ENCODE measurements around the gene NINL.

Gene NINL

DNA sequence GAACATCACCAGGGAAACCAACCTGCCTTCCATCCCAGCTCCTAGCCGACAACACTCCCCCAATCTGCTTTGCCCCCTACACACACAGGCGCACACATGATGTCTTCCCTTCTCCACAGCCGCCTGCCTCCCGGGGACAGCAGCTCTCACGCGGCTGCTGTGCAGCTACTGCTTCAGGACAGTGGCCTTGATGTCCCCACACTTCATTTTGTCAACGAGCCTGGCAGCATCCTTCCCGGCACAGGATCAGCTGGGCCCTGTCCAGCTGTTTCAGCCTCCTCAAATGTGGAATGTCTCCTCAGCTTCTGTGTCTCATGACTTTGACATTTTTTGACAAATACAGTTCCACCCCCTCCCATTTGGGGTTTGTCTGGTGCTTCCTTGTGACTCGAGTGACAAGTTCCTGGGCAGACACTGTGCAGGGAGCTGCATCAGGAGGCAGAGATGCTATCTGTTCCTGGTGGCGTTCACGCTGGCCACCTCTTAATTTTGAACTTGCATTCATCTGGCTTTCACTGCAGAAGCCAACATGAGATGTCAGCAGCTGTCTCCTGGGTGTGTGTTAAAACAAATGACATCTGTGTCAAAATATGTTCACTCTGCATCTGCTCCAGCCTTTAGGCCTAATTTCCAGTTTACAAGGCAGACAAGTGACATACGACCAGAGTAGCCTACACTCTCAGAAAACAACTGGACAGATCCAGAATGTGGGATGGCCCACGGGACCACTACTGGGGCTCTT, 120.7 kb downstream of the NINL start:
- no peak for DNase-seq (ENCODE audit: low read depth)
- H3K4me3 ChIP-seq (ENCODE audit: low read depth, low read length), result no peak overlapping the region
- TF ChIP-seq, protein P1, sequence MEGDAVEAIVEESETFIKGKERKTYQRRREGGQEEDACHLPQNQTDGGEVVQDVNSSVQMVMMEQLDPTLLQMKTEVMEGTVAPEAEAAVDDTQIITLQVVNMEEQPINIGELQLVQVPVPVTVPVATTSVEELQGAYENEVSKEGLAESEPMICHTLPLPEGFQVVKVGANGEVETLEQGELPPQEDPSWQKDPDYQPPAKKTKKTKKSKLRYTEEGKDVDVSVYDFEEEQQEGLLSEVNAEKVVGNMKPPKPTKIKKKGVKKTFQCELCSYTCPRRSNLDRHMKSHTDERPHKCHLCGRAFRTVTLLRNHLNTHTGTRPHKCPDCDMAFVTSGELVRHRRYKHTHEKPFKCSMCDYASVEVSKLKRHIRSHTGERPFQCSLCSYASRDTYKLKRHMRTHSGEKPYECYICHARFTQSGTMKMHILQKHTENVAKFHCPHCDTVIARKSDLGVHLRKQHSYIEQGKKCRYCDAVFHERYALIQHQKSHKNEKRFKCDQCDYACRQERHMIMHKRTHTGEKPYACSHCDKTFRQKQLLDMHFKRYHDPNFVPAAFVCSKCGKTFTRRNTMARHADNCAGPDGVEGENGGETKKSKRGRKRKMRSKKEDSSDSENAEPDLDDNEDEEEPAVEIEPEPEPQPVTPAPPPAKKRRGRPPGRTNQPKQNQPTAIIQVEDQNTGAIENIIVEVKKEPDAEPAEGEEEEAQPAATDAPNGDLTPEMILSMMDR (conservative IDR thresholded peaks at IDR 0.05; ENCODE audit: low read depth, low read length), result no peak

DNA sequence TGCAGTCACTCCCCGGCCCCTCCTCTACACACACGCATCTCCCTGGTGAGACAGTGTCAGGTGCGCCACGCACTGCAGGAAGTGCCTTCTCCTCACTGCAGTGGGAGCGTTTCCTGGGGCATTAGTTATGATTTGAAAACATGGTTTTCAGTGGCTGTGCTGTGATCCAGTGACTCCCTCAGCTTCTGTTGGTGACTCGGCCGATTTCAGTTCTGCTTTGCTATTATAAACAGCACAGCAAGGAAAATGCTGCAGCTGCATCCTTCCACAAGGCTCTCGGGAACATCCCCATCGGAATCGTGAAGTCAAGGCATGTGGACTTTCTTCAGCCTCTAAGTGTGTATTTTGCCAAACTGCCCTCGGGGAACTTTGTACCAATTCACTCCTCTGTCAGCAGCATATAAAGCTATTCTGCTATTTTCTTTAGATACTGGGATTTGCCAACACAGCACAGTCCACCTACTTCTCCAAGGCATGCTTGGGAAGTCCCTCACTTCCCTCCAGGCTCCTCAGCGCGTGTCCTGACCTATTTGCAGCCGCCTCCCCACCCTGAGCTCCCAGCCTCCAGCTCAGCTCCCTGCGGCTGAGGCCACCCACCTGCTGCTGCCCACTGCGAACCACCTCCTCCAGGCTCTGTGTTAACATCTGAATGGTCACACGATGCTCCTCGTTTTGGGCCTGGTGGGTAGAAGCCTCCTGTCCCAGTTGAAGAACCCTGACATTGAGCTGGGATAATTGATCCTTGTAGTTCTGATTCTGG, 123.4 kb downstream of the NINL start:
- no peak for DNase-seq (ENCODE audit: low read depth)
- no peak overlapping the region for H3K4me3 ChIP-seq (ENCODE audit: low read depth, low read length)
- TF ChIP-seq, protein P1 (conservative IDR thresholded peaks at IDR 0.05; ENCODE audit: low read depth, low read length), result no peak

DNA sequence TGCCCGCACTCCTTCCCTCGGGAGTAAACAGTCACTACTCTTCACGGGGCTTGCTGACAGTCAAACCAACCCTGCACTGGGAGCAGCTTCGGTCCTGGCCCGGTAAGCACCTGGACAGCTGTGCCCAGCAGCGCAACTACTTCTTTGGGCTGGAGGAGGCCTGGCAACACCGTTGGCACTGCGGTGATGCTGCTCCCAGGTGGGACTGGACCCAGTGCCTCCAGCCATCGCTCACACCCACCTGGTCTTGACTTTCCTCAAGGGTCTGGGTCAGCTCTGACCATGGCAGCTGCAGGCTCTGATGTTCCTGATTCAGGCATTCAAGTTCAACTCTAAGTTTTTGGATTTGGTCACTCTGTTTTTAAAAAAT, 124.1 kb downstream of the NINL start:
- DNase-seq (ENCODE audit: low read depth), result no peak
- TF ChIP-seq, protein P1 (conservative IDR thresholded peaks at IDR 0.05; ENCODE audit: low read depth, low read length), result no peak
- H3K4me3 ChIP-seq (ENCODE audit: low read depth, low read length), result no peak overlapping the region

DNA sequence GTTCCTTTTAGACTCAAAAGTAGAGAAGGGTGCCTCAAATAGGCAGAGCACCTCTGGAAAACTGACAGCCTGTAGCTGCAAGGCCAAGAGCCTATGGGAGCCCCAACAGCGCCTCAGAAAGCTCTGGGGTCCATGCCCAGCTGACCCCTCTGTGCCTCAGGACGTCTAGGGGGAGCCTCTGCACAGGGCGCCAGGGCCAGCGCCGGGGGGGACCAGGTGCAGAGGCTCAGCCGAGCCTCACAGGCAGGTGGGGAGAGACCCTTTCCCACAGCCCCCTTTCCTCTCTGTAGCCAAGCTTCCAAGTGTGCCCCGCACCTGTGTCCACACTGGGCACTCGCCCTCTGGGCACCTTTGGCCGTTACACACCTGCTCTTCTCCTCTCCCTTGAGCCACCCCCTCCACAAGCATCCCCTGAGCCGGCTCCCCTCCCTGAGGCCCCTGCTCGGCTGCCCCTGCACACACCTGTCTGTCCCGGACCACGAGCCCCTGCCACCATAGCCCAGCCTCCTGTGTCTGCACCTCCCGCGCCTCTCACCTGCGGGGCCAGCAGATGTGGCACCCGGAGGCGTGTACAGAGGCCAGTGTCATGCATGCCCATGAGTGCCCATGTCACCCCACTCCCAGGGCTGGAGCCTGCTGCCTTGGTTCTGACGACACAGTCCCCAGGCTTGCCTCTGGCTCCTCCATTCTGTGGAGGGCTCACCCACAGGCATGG, 124.6 kb downstream of the NINL start:
- DNase-seq (ENCODE audit: low read depth), result no peak
- H3K4me3 ChIP-seq (ENCODE audit: low read depth, low read length), result no peak overlapping the region
- TF ChIP-seq, protein P1 (conservative IDR thresholded peaks at IDR 0.05; ENCODE audit: low read depth, low read length), result no peak

DNA sequence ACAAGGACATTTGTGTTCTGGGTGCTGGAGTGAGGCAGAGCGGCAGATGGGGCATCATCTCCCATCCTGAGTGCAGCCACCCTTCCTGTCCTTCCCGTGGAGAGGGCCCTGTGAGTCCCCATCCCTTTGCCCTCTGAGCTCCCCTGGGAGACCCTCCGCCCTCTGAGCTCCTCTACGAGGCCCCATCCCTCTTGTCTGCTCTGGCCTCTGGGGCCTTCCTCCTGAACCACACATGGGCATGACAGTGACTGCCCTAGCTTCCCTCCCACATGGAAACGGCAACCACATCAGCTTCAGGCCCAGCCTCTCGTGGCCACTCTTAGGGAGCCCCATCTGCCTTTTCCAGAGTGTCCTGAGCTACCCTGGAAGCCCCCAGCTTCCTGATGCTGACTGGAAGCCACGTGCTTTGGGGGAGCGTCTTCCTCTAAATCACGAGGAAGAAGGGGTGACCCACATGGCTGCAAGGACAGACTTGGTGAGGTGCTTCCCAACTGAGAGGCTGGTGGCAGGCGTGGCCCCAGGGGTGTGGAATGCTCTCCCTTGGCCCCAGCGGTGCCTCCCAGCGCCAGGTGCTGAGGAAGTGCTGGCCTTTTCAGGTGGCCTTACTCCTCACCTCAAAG, 125.3 kb downstream of the NINL start:
- no peak overlapping the region for H3K4me3 ChIP-seq (ENCODE audit: low read depth, low read length)
- no peak for DNase-seq (ENCODE audit: low read depth)
- TF ChIP-seq, protein P1 (conservative IDR thresholded peaks at IDR 0.05; ENCODE audit: low read depth, low read length), result no peak

DNA sequence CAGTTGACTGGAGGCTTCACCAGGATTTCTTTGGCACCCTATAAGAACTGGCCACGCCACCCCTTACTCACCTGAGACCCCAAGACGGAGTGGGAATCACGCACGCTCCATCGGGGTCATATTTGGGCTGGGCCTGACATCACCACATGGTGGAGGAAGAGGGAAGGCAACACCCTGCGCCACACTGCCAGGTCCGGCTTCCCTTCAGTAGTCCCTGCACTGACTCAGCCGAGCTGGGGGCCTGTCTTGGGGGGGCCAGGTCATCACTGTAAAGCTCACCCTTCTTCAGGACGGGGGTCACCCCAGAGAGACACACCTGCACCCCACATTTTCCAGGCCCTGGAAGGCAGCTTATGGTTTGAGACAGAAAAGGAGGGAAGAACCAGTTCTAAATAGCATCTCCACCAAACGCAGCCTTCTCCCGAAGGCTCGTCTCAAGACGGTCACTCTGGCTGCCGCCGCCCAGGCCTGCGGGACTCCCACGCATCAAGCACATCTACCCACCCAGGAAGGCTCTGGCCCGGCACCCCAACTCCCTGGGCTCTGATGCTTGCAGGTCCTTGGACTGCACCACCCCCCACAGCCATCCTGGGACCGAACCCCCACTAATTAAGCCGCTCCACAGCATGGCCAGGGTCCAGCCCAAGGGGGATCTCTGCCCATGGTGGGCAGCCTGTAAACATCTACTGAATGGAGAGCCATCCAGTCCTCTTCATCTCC, 126.1 kb downstream of the NINL start:
- no peak overlapping the region for H3K4me3 ChIP-seq (ENCODE audit: low read depth, low read length)
- TF ChIP-seq, protein P1 (conservative IDR thresholded peaks at IDR 0.05; ENCODE audit: low read depth, low read length), result no peak
- no peak for DNase-seq (ENCODE audit: low read depth)
